ENCODE results near the gene SPTBN1.
A peak's percentile ranks its signal among the peaks of the same experiment; 100 is the strongest.

The SPTBN1 gene

GRCh38 chr2:54434711-54435110 is 21.4 kb upstream of the SPTBN1 start:
- no peak for DNase-seq

DNA sequence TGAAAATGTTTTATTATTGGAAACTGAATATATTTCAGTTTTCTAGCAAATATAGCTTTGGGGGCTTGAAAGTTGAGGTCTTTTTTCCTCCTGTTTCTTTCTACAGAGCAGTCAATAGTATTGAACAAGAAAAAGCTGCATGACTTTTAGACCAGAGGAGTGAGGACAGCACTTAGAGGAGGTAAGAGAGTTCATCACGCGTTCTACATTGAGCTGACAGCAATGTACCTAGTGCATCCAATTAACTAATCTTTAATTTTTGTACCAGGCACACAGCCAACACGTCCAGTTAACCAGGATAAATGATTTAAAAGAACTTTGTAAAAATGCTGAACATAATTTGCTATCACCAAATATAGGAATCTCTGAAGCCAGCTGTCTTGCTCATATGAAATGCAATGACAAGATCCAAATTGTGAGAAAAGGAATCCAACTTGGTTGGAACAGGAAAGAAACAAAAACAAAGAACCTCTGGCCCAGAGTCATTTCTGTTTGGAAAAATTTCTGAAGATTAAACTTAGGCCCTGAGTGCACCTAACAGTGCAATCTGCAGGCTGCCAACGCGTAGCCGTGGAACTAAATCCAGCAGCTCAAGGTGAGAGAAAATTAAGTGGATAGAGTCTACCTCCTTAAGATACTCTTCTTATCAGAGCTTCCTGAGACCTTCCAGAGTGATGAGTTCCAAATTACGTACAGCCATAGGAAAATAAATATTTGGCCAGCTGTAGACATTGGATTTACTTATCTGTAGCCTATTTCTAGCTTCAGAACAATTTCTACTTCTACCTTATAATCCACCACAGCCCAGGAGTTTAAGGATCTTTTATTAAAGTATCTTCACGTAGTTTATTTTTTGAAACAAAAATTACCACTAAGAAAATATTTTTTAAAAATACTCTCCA is 20.6 kb upstream of the SPTBN1 start:
- DNase-seq = no peak

- no peak for DNase-seq
Observed at GRCh38 chr2:54437588-54437987, 18.5 kb upstream of the SPTBN1 start.

- DNase-seq = no peak
Observed at GRCh38 chr2:54438271-54438670, 17.9 kb upstream of the SPTBN1 start.

DNA sequence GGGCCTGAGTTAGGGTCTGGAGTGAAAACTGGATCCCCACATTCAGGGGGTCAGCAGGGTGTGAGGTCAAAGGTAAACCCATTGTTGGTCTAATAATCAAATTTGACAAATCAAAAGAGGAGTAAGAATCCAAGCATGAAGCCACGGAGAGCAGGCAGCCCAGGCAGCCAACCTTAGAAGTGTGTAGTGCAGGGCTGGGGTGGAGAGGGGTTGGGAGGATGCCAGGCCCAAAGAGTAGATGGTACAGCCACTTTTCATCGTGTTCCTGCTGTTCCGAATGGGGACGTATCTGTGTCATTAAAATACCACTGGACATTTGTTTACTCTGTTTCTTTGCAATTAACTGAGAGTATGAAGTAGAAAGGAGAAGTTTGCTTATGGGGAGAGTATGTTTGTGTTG is 16.5 kb upstream of the SPTBN1 start:
- no peak for DNase-seq

- DNase-seq = no peak
Observed at GRCh38 chr2:54440050-54440449, 16.1 kb upstream of the SPTBN1 start.

- no peak for DNase-seq
Observed at GRCh38 chr2:54444503-54444902, 11.6 kb upstream of the SPTBN1 start.

- no peak for DNase-seq
Observed at GRCh38 chr2:54446122-54446521, 10.0 kb upstream of the SPTBN1 start.

- DNase-seq = no peak
Observed at GRCh38 chr2:54446625-54447024, 9.5 kb upstream of the SPTBN1 start.

DNA sequence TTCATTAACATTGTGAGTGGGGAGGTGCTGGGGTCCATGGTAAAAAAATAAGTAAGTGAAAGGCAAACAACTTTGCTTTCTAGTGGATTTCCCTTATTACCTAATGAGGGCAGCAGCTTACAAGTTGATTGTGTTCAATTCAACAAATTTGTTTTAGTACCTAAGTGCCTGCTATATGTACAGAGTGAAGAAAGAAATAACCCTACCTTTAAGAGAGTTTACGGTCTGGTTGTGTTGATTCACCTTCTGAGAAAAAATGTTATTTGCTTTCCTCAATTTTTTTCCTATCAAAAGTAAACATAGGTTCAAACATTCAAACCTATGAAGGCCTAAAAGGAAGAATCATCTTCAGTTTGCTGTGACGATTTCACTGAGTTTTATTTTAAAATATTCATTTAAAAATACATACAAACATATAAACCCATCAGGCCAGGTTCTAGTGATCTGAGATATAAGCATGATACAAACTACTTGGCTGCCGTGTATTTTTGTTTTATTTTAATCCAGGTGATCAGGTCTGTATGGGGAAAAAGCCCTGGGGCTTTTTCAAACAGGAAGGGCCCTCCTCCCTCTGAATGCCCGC is 1.5 kb upstream of the SPTBN1 start:
- no peak for DNase-seq

DNA sequence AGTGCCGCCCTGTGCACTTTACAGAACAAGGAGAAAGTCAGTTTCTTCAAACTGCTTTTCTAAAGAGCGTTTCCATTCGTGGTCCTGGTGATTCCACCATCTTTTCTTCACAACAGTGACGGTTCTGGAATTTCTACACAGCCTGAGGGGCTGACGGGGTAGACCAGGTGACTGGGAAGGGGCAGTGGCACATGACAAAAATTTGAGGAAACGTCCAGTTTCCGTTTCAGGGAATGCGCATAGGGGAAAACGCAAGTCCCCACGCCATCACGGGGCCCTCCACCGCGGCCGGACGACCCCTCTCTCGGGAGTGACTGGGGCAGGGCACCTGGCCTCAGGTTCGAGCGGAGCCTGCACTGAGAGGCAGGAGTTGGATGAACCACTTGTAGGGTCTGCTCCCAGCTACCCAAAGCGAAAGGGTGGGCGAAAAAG is 980 bp upstream of the SPTBN1 start:
- DNase-seq = no peak

- DNase-seq = no peak
Observed at GRCh38 chr2:54456362-54456611, 160 bp downstream of the SPTBN1 start.

DNA sequence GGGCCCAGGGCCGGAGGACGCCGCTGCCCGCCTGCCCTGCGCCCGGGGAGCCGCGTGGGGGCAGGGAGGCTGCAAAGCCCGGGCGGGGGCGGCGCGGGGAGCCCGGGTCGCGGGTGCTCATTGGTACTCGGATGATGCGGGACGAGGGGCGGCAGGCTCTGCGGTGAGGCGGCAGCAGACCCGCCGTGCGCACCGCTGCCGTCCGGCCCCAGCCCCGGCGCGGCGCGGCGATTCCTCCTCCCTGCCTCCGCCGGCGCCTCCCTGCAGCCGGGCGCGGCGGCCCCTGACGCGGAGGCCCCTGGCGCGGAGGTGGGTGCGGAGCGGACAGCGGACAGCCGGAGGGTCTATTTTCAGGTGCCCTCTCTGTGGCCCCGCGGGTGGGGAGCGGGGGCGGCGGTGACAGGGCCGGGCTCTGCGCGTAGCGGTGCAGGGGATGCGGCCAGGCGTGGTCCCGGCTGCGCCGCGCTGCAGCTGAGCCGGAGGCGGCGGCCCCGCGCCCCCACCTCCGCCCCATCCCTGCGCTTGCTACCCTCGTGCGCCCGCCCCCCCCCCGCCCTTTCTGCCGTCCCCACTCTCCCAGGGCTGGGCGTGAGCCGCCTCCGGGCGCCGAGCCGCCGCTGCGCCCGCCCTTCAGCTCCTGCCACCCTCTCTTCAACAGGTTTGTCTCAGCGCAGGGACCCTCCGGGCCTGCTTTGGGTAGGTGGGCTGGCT is 640 bp downstream of the SPTBN1 start:
- peak; percentile 10 to 13 for DNase-seq

DNA sequence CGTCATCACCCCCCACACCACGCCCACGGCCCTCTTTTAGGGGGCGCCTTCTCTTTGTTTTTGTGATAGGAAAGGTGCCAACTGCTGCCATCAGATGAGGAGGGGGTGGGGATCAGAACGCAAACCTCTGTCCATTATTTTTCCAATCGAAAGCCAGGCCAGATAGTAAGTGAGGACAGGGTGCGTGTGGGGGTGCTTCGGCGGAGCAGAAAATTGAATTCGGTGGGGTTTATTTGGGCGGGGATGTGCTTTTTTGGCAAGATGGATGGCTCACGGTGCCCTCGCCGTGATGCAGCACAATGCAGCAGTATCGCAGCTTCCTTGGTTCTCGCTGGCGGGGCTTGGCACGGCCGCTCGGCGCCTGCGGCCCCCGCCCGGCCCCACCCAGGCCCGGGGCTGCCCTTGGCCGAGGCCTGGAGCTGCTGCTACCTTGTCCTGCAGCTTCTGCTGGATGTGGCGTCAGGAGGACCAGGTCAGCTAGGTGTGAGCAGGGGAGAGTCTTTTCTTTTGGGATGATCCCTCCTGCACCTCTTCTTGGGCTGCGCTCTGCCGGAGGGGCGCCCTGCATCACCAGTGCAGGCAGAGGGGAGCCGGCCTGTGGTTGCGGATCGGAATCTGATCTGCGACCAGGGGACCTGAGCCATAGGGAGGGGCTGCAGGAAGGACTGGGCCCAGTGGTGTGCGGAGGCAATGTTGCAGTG is 1.3 kb downstream of the SPTBN1 start:
- DNase-seq = peak; percentile 14 to 20

DNA sequence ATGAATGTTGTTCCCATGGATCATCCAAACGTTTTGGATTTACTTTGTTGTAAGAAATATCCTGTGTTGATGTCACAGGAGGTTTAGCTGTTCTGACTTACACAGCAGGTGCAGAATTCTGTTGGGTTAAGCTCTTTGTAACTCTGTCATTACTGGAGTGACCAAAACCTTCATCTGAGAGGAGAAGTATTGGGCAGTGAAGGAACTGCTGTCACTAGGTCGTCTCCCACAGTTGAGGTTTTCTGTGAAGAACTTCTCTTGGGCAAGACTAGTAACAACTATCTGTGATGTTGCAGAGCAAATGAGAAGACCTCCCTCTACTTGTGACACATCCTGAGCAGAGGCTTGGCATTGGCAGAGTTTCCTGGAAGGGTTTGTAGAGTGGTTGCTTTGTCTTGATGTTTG is 2.9 kb downstream of the SPTBN1 start:
- DNase-seq = no peak

GRCh38 chr2:54461261-54461660 is 5.1 kb downstream of the SPTBN1 start:
- DNase-seq = no peak

- no peak for DNase-seq
Observed at GRCh38 chr2:54464341-54464740, 8.2 kb downstream of the SPTBN1 start.

DNA sequence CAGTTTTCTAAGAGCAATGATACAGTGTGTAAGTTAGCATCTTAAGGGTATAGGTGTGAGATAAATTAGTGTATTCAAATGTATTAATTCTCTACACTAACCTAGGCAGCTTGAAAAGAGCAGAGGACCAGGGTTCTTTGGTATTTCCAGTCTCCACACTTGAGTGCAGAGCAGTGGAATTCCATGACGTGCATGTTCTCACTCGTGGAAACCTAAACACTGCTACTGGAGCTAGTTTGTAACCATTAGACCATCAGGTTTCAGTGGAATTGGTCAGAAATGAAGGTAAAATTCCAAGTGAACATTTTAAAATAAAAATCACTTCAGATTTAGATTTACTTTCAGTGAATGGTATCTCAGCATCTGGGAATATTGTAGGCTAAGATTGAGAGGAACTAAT is 9.0 kb downstream of the SPTBN1 start:
- DNase-seq = no peak

- no peak for DNase-seq
Observed at GRCh38 chr2:54466870-54467269, 10.7 kb downstream of the SPTBN1 start.

- no peak for DNase-seq
Observed at GRCh38 chr2:54468673-54469072, 12.5 kb downstream of the SPTBN1 start.

DNA sequence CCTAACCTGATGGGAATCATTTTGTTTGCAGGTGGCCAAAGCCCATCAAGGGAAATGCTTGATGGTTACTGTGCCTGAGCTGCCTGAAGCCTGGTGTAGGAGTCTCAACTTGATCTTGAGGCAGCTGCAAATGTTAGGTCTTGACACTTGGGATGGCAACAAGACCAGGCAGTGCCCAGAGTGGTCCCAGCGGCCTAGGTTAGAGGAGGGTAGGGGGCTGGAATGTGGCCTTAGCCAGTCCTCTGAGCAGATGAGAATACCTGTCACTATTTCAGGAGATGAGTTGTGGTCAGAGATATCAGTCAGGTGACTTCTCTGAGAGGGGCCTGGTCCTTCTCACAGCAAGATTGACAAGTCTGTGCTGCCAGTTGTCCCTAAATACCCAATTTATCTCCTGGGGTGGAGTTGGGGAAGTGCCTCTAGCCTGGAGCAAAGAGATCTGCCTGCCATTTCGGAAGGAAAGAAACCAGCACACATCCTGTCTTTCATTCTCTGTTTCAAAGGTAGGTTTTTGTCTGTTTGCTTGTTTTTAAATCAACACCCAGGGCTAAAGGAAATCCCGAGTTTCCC is 13.4 kb downstream of the SPTBN1 start:
- DNase-seq = no peak

GRCh38 chr2:54470266-54470938 is 14.3 kb downstream of the SPTBN1 start:
- DNase-seq = no peak

All from activated CD4-positive, alpha-beta T cell treated with anti-CD3 and anti-CD28 coated beads, Interleukin-2, amount 50 U/mL, for 48 hours (primary cell).